ENCODE data around the gene KLF13.

Gene KLF13

DNA sequence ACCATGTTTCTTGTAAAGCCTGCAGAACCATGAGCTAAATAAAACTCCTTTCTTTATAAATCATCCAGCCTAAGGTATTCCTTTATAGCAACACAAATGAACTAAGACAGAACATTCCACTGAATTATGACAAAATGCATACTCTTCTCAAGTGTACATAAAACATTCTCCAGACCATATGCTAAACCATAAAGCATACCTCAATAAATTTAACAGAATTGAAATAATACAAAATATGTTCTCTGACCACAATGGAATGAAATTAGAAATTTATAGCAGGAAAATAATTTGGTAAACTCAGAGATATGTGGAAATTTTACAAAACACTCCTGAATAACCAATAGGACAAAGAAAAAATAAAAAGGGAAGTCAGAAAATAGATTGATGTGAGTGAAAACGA is 88.6 kb downstream of the KLF13 start:
- no peak for TF ChIP-seq ZFX (IDR thresholded peaks at IDR 0.05)
- TF ChIP-seq, protein P1, sequence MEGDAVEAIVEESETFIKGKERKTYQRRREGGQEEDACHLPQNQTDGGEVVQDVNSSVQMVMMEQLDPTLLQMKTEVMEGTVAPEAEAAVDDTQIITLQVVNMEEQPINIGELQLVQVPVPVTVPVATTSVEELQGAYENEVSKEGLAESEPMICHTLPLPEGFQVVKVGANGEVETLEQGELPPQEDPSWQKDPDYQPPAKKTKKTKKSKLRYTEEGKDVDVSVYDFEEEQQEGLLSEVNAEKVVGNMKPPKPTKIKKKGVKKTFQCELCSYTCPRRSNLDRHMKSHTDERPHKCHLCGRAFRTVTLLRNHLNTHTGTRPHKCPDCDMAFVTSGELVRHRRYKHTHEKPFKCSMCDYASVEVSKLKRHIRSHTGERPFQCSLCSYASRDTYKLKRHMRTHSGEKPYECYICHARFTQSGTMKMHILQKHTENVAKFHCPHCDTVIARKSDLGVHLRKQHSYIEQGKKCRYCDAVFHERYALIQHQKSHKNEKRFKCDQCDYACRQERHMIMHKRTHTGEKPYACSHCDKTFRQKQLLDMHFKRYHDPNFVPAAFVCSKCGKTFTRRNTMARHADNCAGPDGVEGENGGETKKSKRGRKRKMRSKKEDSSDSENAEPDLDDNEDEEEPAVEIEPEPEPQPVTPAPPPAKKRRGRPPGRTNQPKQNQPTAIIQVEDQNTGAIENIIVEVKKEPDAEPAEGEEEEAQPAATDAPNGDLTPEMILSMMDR (conservative IDR thresholded peaks at IDR 0.05): no peak
- no peak overlapping the region for H3K27ac ChIP-seq

DNA sequence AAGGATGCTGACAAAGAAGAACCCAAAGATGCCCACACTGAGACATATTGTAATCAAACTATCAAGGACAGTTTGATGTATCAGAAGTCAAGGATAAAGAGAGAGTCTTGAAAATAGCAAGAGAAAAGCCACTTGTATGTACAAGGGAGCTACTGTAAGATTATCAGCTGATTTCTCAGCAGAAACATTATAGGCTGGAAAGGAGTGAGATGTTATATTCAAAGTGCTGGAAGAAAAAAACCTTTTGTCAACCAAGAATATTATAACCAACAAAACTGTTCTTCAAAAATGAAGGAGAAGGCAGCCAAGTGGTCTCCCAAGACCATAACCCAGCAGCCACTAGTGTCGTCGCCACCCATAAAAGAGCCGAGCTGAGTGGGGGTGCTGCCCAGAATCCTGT is 93.2 kb downstream of the KLF13 start:
- no peak overlapping the region for H3K27ac ChIP-seq

DNA sequence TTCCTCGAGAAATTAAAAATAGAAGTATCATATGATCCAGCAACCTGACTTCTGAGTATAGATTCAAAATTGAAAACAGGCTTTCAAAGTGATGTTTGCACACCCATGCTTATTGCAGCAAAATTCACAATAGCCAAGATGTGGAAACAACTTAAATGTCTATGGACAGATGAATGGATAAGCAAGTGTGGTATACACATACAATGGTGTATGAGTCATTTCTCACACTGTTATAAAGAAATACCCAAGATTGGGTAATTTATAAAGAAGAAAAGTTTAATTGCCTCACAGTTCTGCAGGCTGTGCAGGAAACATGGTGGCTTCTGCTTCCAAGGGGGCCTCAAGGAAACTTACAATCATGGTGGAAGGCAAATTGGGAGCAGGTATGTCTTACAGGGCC is 100.8 kb downstream of the KLF13 start:
- no peak overlapping the region for H3K27ac ChIP-seq
- TF ChIP-seq ZFX (IDR thresholded peaks at IDR 0.05): no peak
- TF ChIP-seq, protein P1 (conservative IDR thresholded peaks at IDR 0.05): no peak

More for the DNA sequence above, 93.2 kb downstream of the KLF13 start:
- TF ChIP-seq ZFX (IDR thresholded peaks at IDR 0.05): no peak
- TF ChIP-seq, protein P1 (conservative IDR thresholded peaks at IDR 0.05): no peak
